GM18520 (cell line): ENCODE measurements around the gene MRPL10.
"Not testable (repeated sequence)": the region's sequence is repeated elsewhere in the genome, so short reads cannot be mapped to it uniquely, and the experiment has no call there.

Source experiments
- ATAC-seq: cut with Tn5 transposase; IDR thresholded peaks from one replicate; pipeline ENCODE4 v1.9.1; 2021; ENCODE audit not compliant: unreplicated experiment

MRPL10 gene

DNA sequence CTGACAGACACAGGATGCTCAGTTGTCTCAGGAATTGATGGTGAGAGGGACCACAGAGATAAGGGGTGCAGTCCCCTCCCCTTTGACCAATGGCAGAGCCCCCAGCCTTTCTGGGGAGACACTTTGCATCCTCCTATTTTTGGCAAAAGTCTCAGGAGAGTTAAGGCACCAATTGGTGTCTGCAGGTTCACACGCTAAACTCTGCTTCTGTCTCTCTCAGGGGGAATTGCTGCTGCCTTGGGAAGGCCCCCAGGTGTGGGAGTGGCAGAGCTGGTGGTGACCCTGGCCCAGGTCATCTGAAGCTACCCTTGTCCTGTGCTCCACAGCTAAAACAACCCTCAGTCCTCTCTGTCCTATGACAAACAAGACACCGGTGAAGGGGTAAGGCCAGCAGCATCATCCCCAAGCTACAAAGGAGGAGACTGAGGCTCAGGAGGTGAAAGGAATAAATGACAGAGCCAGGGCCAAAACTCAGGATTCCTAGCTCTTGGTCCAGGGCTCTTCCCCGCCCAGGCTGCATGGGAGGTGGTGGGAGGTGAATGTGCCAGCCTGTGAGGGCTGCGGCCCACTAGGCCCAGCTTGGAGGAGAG is 30.1 kb downstream of the MRPL10 start:
- ATAC-seq: no peak

DNA sequence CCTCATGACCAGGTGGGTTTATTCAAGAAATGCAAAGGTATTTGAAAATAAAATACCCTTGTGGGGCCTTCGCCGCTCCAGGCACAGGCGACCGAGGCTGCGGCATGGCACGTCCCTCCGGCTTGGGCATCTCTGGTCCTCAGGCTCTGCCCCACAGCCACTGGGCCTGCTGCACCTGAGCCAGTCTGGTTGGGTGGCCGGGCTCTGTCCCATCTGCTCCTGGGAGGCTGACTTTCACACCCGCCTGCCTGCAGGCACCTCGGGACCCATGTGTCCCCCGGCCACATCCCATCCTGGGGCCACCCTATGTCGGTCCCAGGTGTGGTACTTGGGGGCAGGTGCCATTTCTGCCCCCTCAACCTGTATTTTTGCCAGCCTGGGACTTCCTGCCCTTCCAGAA is 30.7 kb downstream of the MRPL10 start:
- ATAC-seq: no peak

DNA sequence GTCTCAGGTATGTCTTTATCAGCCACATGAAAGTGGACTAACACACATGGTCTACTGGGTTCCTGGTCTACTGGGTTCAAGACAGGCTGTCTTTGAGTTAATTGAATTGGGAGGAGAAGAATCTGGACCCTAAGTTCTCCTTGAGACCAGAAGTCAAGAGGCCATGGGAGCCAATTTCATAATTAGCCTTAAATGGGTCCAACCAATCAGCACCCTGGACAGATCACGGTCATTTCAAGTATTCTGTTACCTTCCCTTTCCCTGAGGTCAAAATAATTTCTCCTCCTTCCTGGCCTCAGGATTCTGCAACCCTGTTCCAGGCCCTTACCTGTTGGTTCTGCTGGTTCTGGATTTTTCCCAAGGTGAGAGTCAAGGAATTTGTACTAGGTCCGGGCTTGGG is 33.5 kb downstream of the MRPL10 start:
- ATAC-seq: no peak

DNA sequence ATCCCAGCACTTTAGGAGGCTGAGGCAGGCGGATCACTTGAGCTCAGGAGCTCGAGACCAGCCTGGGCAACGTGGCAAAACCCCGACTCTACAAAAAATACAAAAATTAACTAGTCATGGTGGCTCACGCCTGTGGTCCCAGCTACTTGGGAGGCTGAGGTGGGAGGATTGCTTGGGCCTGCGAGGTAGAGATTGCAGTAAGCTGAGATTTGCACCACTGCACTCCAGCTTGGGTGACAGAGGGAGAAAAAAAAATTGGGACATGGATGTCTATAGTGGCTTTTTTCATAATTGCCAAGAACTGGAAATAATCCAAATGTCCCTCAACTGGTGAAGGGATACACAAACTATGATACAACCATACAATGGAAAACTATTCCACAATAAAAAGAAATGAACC is 38.4 kb downstream of the MRPL10 start:
- no peak for ATAC-seq

DNA sequence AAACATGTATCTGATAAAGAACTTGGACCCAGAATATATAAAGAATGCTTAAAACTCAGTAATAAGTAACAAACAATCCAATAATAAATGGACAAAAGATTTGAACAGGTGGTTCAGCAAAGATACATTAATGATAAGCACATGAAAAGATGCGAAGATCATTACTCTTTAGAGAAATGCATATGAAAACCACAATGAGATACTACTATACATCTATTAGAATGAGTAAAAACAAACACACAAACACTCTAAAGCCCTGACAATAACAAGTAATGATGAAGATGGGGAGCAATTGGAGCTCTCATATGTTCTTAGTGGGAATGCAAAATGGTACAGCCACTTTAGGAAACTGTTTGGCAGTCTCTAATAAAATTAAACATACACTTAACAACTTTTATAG is 38.9 kb downstream of the MRPL10 start:
- ATAC-seq: no peak

DNA sequence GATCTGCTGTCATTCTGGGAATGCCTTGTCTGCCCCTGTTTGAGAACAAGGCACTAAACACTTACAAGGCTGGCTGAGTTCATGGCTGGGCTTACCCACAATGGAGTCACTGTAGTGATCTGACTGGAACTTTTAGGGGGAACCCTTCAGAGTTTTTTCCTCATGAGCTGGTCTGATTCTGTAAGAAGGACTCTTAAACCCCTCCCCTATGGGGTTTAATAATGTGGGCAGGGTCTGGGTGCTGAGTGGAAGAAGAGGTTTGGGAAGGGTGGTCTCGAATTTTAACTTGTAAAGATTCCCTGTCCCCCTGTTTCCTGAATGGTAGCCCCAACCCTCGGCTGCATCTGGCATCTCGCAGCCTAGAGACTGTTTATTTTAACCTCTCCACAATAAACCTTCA is 40.3 kb downstream of the MRPL10 start:
- no peak for ATAC-seq

DNA sequence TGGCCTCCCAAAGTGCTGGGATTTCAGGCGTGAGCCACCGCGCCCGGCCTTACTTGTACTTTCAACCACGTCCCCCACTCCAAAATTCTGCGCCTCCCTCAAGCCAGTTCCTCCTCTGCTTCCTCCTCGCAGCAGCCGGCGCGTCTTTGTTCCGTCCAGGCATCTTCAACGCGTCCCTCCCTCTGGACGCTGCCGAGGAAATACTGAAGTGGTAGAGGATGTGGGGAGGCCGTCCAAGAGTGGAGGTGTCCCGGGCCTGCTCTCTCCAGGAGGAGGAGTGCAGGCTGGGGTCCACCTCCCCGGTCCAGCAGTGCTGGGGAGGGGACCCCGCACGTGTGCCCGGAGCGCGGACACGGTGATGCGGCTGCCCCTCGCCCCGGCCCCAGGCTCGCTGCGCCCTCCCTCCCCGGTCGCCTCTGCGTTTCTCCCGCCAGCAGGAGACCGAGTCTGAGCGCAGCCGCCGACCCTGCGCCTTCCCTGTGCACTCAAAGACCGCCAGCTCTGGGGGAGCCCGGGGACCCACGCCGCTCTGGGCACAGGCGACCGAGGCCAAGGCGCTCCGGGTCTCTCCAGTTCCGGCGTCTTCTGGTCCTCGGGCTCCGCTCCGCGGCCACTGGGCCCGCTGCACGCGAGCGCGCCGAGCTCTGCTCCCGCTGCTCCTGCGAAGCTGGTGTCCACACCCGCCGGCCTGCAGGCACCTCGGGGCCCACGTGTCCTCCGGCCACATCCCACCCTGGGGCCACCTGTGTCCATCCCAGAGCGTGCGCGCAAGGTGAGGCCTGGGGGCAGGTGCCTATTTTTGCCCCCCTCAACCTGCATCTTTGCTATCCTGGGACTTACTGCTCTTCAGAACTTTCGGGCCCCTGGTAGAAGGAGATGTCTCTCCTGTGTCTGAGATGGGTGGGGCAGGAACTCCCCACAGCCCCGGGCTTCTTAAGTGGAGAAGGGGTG is 41.5 kb downstream of the MRPL10 start:
- no peak for ATAC-seq

DNA sequence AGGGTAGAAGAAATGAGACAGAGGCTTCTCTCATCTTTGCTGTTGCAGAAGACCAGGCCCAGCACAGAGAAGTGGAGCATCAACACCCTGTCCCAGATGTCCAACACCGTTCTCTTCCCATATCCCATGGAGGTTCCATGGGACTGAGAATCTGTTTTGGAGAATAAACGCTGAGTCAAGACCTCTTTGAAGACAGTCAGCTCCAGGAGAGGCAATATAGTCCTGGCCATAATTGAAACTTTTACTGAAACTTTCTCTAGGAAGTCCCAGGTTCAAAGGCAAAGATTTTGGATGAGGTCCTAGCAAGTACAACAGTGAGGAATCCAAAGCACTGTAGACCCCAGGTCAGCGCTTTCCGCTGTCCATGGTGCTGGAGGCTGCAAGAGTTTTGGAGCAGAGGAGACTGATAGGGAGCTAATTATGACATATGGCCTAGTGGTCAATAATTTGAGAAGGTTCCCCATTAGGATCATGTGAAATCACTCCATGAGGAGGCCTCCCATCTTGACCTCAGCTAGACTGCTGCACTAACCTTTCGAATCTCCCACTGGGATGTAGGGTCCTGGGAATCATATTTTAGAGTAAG is 45.7 kb downstream of the MRPL10 start:
- ATAC-seq: no peak

DNA sequence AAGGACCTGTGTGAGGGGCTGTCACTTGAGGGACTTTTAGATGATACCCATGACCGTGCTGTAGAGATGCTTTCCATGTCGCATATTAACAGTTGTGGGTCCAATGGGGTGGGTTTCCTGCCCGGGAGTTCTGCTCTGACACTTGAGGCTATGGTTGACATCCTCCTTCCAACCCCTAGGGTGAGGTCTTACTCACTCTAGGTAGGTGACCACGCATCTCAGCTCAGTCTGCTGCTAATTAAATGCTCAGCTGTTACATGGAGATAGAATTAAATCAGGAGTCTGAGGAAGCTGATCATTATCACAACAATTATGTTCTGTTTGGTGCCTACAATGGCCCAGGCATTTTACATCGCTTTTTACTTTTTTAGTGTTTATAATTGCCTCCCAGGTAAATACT is 49.9 kb downstream of the MRPL10 start:
- ATAC-seq: no peak

DNA sequence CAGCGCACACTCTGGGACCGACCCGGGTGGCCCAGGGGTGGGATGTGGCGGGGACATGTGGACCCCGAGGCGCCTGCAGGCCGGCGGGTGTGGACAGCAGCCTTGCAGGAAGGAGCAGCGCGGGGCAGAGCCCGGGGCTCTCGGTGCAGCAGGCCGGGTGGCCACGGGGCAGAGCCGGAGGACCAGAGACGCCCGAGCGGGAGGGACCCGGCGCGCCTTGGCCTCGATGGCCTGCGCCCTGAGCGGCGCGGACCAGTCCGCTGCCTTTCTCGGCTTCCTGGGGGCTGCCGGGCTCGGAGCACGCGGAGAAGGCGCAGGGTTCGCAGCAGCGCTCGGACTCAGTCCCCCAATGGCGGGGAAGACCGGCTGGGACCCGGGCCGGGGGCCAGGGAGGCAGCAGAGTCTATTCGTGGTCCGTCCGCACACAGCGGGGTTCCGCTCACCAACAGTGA is 53.1 kb downstream of the MRPL10 start:
- ATAC-seq: no peak

DNA sequence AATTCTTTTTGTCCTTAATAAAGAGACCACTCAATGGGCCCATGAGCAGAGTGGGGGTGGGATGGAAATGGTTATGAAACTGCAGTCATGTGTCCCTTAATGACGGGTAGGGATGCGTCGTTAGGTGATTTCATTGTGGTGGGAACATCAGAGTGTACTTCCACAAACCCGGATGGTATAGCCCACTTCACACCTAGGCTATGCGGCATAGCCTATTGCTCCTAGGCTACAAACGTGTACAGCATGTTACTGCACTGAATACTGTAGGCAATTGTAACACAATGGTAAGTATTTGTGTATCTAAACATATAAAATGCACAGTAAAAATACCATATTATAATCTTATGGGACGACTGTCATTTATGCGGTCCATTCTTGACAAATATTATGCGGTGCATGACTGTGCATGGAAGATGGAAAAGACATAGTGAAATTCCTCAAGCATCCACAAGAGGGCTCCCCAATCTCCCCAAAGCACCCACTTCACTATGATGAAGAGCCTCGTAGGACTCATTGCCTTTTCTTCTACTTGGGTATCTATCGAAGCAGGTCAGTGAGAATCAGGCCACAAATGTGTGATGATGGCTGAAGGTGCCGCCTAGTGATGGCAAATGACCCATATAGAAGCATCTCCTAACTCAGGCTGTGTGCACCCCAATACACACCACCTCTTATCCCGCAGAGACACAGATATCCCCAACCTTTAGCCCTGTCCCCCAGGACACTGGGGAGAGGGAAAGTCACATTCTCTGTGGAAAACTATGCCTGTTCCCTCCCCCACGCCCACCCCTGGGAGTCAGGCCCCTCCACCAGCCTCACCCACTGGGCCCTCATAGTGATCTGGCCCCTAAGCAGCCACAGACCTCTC is 54.8 kb downstream of the MRPL10 start:
- ATAC-seq: no peak

DNA sequence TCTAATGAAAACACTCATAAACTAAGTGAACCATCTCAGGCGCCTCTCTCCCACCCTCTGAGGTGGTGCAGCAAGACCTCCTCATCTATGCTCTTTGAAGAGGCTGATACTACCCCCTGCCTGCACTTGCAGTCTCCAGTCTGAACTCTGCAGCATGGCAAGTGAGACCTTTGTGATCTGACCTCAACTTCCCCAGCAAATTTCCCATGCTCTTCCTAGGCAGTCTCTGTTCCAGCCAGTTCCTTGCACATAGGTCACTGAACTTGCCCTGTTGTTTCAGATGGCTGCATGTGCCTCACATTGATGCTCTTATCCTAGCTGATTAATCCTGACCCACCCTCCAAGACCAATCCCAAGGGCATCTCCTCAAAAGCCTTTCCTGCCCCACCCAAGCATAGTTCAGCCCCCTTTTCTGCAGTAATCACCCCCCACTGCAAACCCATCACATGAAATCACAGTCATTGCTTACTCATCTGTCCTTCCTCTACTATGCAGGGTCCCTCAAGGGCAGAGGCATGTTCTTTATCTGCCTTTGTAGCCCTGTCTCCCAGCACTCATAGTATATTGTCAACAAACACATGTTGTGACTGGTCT is 56.3 kb downstream of the MRPL10 start:
- no peak for ATAC-seq

DNA sequence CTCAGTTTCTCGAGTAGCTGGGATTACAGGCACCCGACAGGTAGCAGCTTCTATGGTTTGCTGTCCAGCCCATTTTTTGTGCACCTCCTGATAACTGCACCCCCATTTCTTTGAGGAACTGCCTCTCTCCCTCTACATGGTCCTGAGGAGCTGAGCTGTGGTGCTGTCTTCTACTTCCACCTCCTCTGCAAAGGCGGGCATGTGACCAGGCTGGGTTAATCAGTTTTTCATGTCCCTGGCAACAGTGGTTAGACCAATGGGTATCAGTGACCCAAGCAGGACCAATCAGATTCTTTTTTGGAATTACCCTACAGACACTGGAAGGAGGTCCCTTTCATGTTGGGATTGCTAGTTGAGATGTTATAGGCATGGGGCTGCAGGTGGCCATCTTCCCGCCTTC is 57.0 kb downstream of the MRPL10 start:
- no peak for ATAC-seq

DNA sequence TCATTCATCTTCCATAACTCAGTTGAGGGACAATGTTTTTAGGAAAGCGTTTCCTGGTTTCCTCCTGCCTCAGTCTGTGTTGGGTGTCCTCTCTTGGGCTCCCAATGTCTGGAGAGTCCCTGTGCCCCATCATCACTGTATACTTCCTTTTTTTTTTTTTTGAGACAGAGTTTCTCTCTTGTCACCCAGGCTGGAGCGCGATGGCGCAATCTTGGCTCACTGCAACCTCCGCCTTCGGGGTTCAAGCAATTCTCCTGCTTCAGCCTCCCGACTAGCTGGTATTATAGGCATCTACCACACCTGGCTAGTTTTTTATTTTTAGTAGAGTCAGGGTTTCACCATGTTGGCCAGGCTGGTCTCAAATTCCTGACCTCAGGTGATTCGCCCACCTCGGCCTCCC is 57.7 kb downstream of the MRPL10 start:
- ATAC-seq: not testable (repeated sequence)
